IMR-90 (cell line): ENCODE measurements around the gene PPP3R2. TPM values are rescaled to one million over a fixed set of nuclear protein-coding genes. Genes with fewer than 3 reads are reported as not detected.

ENCODE experiments used
- ATAC-seq: fragments of 200-7000 bp; cut with Tn5 transposase; 2 replicates; pipeline ENCODE4 v1.9.1; 2020; ENCODE audit warnings: low read depth, mild to moderate bottlenecking, moderate library complexity
- BruUV-seq: library from RNA; stranded (reverse); fragments of 400-500 nt; replicated peaks from 2 replicates; lab custom pipeline; 2021; lab: Mats Ljungman, UMichigan
- CTCF ChIA-PET: fragments of 300-600 bp; formaldehyde crosslinking; extraction: SDS; loops from one replicate; lab custom pipeline; 2021; ENCODE audit warnings: antibody characterized with exemption; lab: Yijun Ruan, JAX
- POLR2A ChIA-PET: fragments of 300-600 bp; sonication (Branson Sonifier 250); formaldehyde crosslinking; loops from one replicate; lab custom pipeline; 2022; ENCODE audit warnings: antibody characterized with exemption; ENCODE audit not compliant: unreplicated experiment; lab: Charles Lee
- DNase-seq: peaks from one replicate; pipeline ENCODE4 v3.0.0; 2013
- H2AFZ ChIP-seq: replicated peaks from 2 replicates; pipeline ENCODE3; 2013; ENCODE audit warnings: low read length, mild to moderate bottlenecking; ENCODE audit not compliant: poor library complexity
- H2AK5ac ChIP-seq: 2 replicates; pipeline ENCODE4 v1.6.1; 2013; ENCODE audit warnings: low read depth, low read length, inconsistent platforms
- H2AK9ac ChIP-seq: replicated peaks from 2 replicates; pipeline ENCODE3; 2013; ENCODE audit warnings: mild to moderate bottlenecking, low read depth, low read length, moderate library complexity; ENCODE audit not compliant: poor library complexity
- H2BK120ac ChIP-seq: 2 replicates; pipeline ENCODE4 v1.6.1; 2013; ENCODE audit warnings: low read depth, low read length, inconsistent platforms
- H2BK15ac ChIP-seq: 3 replicates; pipeline ENCODE4 v1.6.1; 2013; ENCODE audit warnings: low read depth, low read length, inconsistent platforms
- H2BK20ac ChIP-seq: 2 replicates; pipeline ENCODE4 v1.6.1; 2013; ENCODE audit warnings: low read depth, mild to moderate bottlenecking, inconsistent platforms, low read length, moderate library complexity
- H2BK5ac ChIP-seq: 2 replicates; pipeline ENCODE4 v1.6.1; 2013; ENCODE audit warnings: mild to moderate bottlenecking, low read depth, low read length, inconsistent platforms; ENCODE audit not compliant: poor library complexity, severe bottlenecking
- H3K14ac ChIP-seq: replicated peaks from 2 replicates; pipeline ENCODE4 v1.6.1; 2013; ENCODE audit warnings: low read depth, low read length, inconsistent platforms
- H3K18ac ChIP-seq: 2 replicates; pipeline ENCODE4 v1.6.1; 2013; ENCODE audit warnings: low read depth, low read length, control low read depth
- H3K23ac ChIP-seq: 2 replicates; pipeline ENCODE4 v1.6.1; 2013; ENCODE audit warnings: low read depth, low read length, inconsistent platforms
- H3K27ac ChIP-seq: 2 replicates; pipeline ENCODE4 v1.5.1; 2013; ENCODE audit warnings: mild to moderate bottlenecking, control low read depth, low read length; ENCODE audit not compliant: insufficient read depth
- H3K27me3 ChIP-seq: 2 replicates; pipeline ENCODE4 v1.6.1; 2013; ENCODE audit warnings: low read length; ENCODE audit not compliant: control insufficient read depth, insufficient read depth
- H3K36me3 ChIP-seq: 2 replicates; pipeline ENCODE4 v1.6.1; 2013; ENCODE audit warnings: low read length, mixed read lengths; ENCODE audit not compliant: control insufficient read depth, insufficient read depth
- H3K4ac ChIP-seq: 2 replicates; pipeline ENCODE4 v1.6.1; 2013; ENCODE audit warnings: low read depth, low read length, inconsistent platforms
- H3K4me1 ChIP-seq: 2 replicates; pipeline ENCODE4 v1.6.1; 2013; ENCODE audit warnings: low read length, mixed read lengths; ENCODE audit not compliant: control insufficient read depth, insufficient read depth
- H3K4me2 ChIP-seq: 2 replicates; pipeline ENCODE4 v1.6.1; 2013; ENCODE audit warnings: low read depth, mild to moderate bottlenecking, control low read depth, low read length, moderate library complexity
- H3K4me3 ChIP-seq: 2 replicates; pipeline ENCODE4 v1.5.1; 2013; ENCODE audit warnings: low read depth, mild to moderate bottlenecking, control low read depth, low read length, moderate library complexity; ENCODE audit not compliant: insufficient read depth
- H3K56ac ChIP-seq: 2 replicates; pipeline ENCODE4 v1.6.1; 2013; ENCODE audit warnings: low read length, inconsistent platforms; ENCODE audit not compliant: insufficient read depth; ENCODE audit errors: extremely low read depth
- H3K79me1 ChIP-seq, 2 experiments: 2 replicates each; pipeline ENCODE4 v1.6.1; 2013; ENCODE audit warnings: low read length in 2 of 2, inconsistent platforms in 1 of 2, low read depth in 1 of 2
- H3K9ac ChIP-seq: 2 replicates; pipeline ENCODE4 v1.6.1; 2013; ENCODE audit warnings: low read depth, low read length, control low read depth
- H3K9me1 ChIP-seq: 2 replicates; pipeline ENCODE4 v1.6.1; 2013; ENCODE audit warnings: low read length, inconsistent platforms; ENCODE audit not compliant: insufficient read depth
- H3K9me3 ChIP-seq: 2 replicates; pipeline ENCODE4 v1.6.1; 2013; ENCODE audit warnings: low read length; ENCODE audit not compliant: control insufficient read depth, insufficient read depth
- H4K20me1 ChIP-seq: 2 replicates; pipeline ENCODE4 v1.6.1; 2013; ENCODE audit warnings: low read length, inconsistent platforms; ENCODE audit not compliant: insufficient read depth
- H4K5ac ChIP-seq: 2 replicates; pipeline ENCODE4 v1.6.1; 2013; ENCODE audit warnings: mild to moderate bottlenecking, low read depth, low read length, control low read depth
- H4K8ac ChIP-seq, 2 experiments: 2 replicates each; pipeline ENCODE4 v1.6.1; 2013; ENCODE audit warnings: low read depth in 2 of 2, low read length in 2 of 2, control low read depth in 1 of 2, inconsistent platforms in 1 of 2
- H4K91ac ChIP-seq: 2 replicates; pipeline ENCODE4 v1.6.1; 2013; ENCODE audit warnings: low read depth, low read length, inconsistent platforms; ENCODE audit not compliant: insufficient read depth
- CTCF ChIP-seq: conservative IDR thresholded peaks from 2 replicates; pipeline ENCODE4 v1.5.1; 2012; ENCODE audit warnings: mild to moderate bottlenecking, low read depth, low read length, improper control_type of control experiment
- RCOR1 ChIP-seq: IDR thresholded peaks from 2 replicates; pipeline ENCODE4 v1.6.1; 2012; ENCODE audit warnings: mild to moderate bottlenecking, low read length, improper control_type of control experiment; ENCODE audit not compliant: insufficient replicate concordance
- dilution Hi-C: fragments of 300-500 bp; cut with HindIII; formaldehyde crosslinking; loops from one replicate; pipeline ENCODE4 v1.14.3; 2018; ENCODE audit warnings: low sequenced_read_pairs; ENCODE audit not compliant: unreplicated experiment
- in situ Hi-C: fragments of 300-500 bp; cut with MboI; formaldehyde crosslinking; loops from 3 replicates; pipeline ENCODE4 v1.14.3; 2019; ENCODE audit warnings: low sequenced_read_pairs, inconsistent platforms, mixed read lengths
- intact Hi-C: fragments of 100-400 bp; cut with micrococcal nuclease; formaldehyde crosslinking; loops from 2 replicates; pipeline ENCODE4 v1.10.0; 2022
- polyA plus RNA-seq, 3 experiments: library from polyadenylated mRNA; depleted of rRNA; stranded (reverse); fragments of >200 nt; gene quantifications; 2 replicates each; pipeline ENCODE4 v1.2.3, GENCODE V29; 2012; ENCODE audit warnings: low replicate concordance in 1 of 3
- total RNA-seq: library from RNA; depleted of rRNA; stranded (reverse); fragments of >200 nt; gene quantifications from 2 replicates; pipeline ENCODE4 v1.2.3, GENCODE V29; 2012

Gene PPP3R2
- total and polyA plus RNA-seq, 2 of the 4 experiments (the other 2 are of a cell fraction): not detected

DNA sequence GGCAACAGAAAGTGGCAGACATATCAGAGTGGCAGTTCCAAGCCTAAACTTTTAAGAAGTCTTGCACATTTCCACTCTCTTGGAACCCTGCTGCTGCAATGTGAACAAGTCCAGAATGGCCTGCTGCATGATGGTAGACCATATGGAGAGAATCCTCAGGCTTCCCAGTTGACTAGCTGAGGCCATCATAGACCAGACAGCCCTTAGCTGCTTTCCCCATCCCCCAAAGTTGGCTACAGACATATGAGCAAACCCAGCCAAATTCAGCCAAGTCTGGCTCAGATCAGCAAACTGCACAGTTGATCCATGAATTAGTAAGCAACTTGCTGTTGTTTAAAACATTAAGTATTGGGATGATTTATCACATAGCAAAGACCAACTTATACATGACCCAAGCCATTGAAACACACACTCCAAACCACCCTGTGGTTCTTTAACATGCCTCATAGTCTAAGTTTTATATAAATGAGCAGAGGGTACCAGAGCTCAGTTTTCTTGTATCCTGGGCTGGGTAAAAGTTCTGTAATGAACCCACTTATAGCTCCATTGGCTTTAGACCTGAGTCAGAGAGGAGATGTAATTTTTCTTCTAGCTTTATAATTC, 19.9 kb downstream of the PPP3R2 start:
- H2AFZ ChIP-seq: no peak overlapping the region
- no peak overlapping the region for H4K91ac ChIP-seq
- CTCF ChIA-PET: no interaction called here
- no peaks in the 10 kb centered on the region for H3K9me3 ChIP-seq
- no peak overlapping the region for H3K14ac ChIP-seq
- 0 out of 2 replicates have a peak, but pooled peaks cover 1% of the 10 kb centered on the region for H3K36me3 ChIP-seq
- TF ChIP-seq CTCF: no peak
- TF ChIP-seq RCOR1: no peak
- H2BK5ac ChIP-seq: no peak overlapping the region
- no peak overlapping the region for H3K23ac ChIP-seq
- no peak overlapping the region for H3K56ac ChIP-seq
- no peak overlapping the region for H3K9ac ChIP-seq
- H2BK15ac ChIP-seq: no peak overlapping the region
- no peaks in the 10 kb centered on the region for H3K79me1 ChIP-seq
- H2AK5ac ChIP-seq: no peak overlapping the region
- no peaks in the 10 kb centered on the region for H4K20me1 ChIP-seq
- POLR2A ChIA-PET: no interaction called here
- in situ Hi-C loops: no loop called here
- intact Hi-C loops: no loop called here
- H2AK9ac ChIP-seq: no peak overlapping the region
- no peak overlapping the region for H4K5ac ChIP-seq
- no peak overlapping the region for H3K27ac ChIP-seq
- no peaks in the 10 kb centered on the region for H3K4me1 ChIP-seq
- dilution Hi-C loops: no loop called here
- no peak overlapping the region for H3K18ac ChIP-seq
- no peak overlapping the region for H3K4me2 ChIP-seq
- no peaks in the 10 kb centered on the region for H3K27me3 ChIP-seq
- no peak overlapping the region for H3K4ac ChIP-seq
- no peak overlapping the region for H4K8ac ChIP-seq
- H3K4me3 ChIP-seq: no peak overlapping the region
- H2BK120ac ChIP-seq: no peak overlapping the region
- no peaks in the 10 kb centered on the region for H3K9me1 ChIP-seq
- DNase-seq (no peak), ATAC-seq (no peak; the same call in 1 of the 2 replicates)
- H2BK20ac ChIP-seq: no peak overlapping the region
- BruUV-seq: no TSS peak
